ENCODE results near the gene NLRP3.
"Not testable (repeated sequence)": the region's sequence is repeated elsewhere in the genome, so short reads cannot be mapped to it uniquely, and the experiment has no call there.

Gene NLRP3

DNA sequence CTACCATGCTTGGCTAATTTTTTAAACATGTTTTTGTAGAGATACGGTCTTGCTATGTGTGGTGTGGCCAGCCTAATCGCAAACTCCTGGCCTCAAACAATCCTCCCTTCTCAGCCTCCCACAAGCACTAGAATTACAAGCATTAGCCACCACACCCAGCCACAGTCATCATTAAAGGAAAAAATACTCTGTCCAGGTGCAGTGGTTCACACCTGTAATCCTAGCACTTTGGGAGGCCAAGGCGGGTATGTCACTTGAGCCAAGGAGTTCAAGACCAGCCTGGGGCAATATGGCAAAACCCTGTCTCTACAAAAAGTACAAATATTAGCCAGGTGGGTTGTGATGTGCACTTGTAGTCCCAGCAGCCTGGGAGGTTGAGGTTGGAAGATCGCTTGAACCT, 25.0 kb upstream of the NLRP3 start:
- no peak for DNase-seq (ENCODE audit: low spot score)

- DNase-seq (ENCODE audit: low spot score): no peak
Observed at GRCh38 chr1:247392088-247392487, 23.9 kb upstream of the NLRP3 start.

DNA sequence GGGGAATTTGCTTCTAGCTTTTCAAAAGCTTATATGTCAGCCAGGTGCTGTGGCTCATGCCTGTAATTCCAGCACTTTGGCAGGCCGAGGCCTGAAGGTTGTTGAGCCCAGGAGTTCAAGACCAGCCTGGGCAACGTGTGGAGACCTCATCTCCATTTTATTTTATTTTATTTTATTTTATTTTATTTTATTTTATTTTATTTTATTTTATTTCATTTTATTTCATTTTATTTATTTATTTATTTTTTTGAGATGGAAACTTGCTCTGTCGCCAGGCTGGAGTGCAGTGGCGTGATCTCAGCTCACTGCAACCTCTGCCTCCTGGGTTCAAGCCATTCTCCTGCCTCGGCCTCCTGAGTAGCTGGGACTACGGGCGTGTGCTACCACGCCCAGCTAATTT, 20.9 kb upstream of the NLRP3 start:
- not testable (repeated sequence) for DNase-seq (ENCODE audit: low spot score)

DNA sequence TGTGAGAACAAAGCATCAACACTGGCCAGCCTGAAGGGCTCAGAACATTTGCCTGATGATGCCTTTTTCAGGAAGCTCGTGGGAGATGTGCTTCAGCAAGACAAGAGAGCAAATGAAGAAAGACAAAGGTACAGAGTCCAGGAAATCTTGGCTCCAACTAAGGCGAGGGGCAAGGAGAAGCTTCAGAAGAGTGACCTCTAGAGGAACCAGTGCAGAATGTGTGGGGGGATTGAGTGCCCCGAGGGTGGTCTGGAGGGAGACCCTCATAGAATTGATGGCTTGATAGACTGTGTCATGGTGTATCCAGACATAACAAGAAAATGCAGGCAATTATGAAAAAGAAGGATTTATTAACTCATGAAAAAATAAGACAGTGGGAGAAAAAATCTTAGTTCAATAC, 15.3 kb upstream of the NLRP3 start:
- no peak for DNase-seq (ENCODE audit: low spot score)

DNA sequence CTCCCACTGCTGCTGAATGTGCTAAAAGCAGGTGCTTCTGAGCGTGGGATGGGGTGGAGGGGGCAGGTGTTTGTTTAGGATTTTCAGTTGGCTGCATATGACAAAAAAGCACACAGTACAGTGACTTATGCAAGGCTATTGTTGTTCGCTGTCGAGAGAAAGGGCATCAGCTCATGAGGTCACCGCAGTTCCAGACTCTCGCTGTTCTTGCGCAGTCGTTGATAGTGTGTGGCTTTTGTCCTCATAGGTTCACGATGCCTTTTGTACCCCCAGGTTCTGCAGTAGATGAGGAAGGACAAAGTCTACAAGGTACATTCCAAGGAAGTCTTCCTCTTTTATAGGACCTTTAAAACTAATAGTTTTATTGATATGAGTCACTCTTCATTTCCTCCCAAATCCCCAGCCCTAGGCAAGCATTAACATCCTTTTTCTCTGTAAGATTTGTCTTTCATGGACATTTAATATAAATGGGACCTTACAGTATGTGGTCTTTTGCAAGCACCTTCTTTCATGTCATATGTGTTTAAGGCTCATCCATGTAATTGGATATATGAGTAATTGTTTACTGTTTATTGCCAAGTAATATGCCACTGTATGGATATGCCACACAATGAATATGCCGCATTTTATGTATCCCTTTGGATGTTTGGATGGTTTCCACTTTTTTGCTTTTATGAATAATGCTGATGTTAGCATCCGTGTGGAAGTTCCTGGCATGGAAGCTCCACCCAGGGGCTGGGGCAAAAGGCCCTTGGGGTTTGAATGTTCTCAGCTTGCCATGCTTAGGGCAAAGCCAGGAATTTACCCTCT, 14.5 kb upstream of the NLRP3 start:
- DNase-seq (ENCODE audit: low spot score): no peak

DNA sequence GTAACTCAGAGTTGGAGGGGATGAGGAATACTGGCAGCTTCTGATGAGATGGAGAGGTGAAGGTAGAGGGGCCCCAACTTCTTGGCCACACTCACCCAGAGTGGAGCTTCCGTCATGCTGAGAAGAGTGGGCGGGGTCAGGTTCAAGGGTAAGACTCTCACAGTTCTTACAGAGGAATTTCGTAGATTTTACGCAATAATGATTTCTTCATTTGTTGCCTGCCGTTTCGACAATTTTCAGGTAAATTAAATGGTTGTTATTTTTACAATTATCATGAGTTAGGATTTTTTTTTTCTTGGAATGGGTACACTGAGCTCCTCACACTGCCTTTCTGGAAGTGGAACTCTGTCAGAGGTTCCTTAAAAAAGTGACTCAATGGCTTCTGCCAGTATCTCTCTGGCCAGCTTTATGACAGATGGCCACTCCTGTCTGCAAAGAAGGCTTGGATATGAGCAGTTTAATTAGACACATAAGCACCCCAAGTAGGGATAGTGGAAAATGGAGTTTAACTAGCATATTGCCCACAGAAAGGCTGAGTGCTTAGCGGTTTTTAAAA, 13.8 kb upstream of the NLRP3 start:
- DNase-seq (ENCODE audit: low spot score): no peak

- DNase-seq (ENCODE audit: low spot score): no peak
Observed at GRCh38 chr1:247406014-247406656, 9.8 kb upstream of the NLRP3 start.

- peak; percentile 41 for DNase-seq (ENCODE audit: low spot score)
Observed at GRCh38 chr1:247407180-247407616, 8.8 kb upstream of the NLRP3 start.

DNA sequence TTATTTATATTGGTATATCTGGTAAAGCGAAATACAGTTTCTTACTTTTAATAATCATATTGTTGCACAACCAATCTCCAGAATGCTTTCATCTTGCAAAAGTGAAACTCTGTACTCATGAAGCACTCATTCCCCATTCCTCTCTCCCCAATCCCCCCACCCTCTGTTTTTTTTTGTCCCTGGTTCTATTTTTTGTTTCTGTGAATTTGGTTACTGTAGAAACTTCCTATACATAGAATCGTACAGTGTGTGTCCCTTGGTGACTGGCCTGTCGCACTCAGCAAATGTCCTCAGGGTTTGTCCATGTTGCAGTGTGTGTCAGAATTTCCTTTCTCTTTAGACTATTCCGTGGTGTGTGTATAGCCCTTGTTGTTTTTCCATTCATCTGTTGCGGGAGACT, 7.9 kb upstream of the NLRP3 start:
- DNase-seq (ENCODE audit: low spot score): no peak

DNA sequence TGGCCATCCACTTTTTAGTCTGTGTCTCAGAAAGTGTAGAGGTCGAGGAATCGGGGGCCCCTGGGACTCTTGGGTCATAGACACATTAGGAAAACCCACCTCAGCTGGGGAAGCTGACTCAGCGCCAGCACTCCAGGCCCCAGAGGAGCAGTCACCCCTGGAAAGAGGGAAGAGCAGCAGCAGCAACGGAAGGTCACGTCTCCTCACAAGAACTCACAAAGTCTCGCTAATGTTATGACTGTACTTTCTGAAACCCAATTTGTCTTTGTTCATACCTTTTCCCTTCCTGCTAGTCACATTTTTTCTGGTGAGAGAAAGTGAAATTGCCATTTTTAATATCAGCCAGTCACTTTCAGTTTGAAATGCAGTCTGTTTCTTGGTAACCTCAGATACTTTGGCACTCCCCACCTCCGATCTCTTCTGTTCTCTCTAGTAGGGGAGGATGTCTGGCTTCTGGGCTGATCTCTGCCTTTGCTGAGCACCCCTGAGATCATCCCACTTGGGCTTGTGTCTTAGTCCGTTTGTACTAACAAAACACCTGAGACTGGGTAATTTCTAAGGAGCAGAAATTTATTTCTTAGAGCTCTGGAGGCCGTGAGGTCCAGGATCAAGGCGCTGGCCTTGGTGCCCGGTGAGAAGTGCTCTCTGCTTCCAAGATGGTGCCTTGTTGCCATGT, 6.0 kb upstream of the NLRP3 start:
- DNase-seq (ENCODE audit: low spot score): no peak

GRCh38 chr1:247411621-247412327, 4.2 kb upstream of the NLRP3 start:
- no peak for DNase-seq (ENCODE audit: low spot score)

DNA sequence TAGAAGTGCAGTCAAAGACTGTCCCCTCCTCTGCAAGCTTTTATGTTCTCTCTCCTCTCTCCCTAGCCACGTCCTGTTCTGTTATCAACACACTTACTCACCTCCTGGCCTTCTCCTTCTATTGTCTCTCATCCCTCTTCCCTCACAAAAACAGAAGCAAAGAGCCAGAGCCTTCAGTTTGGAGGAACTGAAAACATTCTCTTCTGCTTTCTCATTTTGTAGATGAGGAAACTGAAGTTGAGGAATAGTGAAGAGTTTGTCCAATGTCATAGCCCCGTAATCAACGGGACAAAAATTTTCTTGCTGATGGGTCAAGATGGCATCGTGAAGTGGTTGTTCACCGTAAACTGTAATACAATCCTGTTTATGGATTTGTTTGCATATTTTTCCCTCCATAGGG, 1.9 kb downstream of the NLRP3 start:
- DNase-seq (ENCODE audit: low spot score): peak; percentile 81

DNA sequence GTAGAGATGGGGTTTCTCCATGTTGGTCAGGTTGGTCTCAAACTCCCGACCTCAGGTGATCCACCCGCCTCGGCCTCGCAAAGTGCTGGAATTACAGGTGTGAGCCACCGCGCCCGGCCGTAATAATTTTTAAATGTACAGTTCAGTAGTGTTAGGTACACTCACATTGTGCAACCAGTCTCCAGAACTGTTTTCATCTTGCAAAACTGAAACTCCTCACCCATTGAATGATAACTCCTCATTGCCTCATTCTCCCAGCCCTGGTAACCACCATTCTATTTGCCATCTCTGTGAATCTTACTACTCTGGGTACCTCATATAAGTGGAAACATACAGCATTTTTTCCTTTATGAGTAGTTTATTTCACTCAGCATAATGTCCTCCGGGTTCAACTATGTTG, 3.4 kb downstream of the NLRP3 start:
- DNase-seq (ENCODE audit: low spot score): no peak

GRCh38 chr1:247421074-247421473, 5.1 kb downstream of the NLRP3 start:
- DNase-seq (ENCODE audit: low spot score): no peak

GRCh38 chr1:247429496-247429895, 13.5 kb downstream of the NLRP3 start:
- DNase-seq (ENCODE audit: low spot score): no peak

- no peak for DNase-seq (ENCODE audit: low spot score)
Observed at GRCh38 chr1:247430434-247430833, 14.5 kb downstream of the NLRP3 start.

- DNase-seq (ENCODE audit: low spot score): no peak
Observed at GRCh38 chr1:247431643-247432042, 15.7 kb downstream of the NLRP3 start.

DNA sequence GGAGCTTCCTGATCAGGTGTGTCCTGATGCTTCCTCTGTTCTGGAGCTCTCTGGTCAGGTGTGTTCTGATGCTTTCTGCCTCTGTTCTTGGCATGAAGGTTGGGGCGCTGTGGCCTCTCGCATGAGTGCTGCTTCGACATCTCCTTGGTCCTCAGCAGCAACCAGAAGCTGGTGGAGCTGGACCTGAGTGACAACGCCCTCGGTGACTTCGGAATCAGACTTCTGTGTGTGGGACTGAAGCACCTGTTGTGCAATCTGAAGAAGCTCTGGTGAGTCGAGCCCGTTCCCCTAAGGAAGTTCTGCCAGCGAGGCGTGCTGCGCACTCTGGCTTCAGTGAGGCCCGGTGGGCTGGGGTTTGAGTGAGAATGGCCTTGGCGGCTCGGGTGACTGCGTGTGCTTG, 18.0 kb downstream of the NLRP3 start:
- DNase-seq (ENCODE audit: low spot score): no peak

DNA sequence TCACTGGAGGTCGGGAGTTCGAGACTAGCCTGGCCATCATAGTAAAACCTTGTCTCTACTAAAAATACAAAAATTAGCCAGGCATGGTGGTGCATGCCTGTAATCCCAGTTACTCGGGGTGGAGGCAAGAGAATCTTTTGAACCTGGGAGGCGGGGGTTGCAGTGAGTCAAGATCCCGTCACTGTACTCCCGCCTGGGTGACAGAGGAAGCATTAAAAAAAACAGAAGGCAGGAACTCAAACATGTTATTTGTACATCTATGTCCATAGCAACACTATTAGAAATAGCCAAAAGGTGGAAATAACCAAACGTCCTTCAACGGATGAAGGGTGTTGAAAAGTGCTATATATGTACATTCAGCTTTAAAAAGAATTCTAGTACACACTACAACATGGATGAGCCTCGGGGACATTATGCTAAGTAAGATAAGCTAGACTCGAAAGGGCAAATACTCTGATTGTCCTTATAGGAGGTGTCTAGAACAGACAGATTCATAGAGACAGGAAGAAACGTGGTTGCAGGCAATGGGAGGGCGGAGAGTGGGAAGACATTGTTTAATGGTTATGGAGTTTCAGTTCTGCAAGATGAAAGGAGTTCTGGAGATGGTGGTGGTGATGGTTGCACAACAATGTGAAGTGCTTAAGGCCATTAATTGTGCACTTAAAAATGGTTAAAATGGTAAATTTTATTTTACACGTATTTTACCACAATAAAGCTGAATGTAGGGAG, 19.2 kb downstream of the NLRP3 start:
- no peak for DNase-seq (ENCODE audit: low spot score)

- no peak for DNase-seq (ENCODE audit: low spot score)
Observed at GRCh38 chr1:247435759-247436147, 19.8 kb downstream of the NLRP3 start.

Data from pons (tissue), 1 donor.